Stimulated activated CD4-positive, alpha-beta T cell treated with anti-CD3 and anti-CD28 coated beads, Interleukin-4, amount 100 ng/mL, for 24 hours (primary cell): Measurements from ENCODE around the gene MLXIP.

Source experiments
- DNase-seq: peaks from one replicate; pipeline ENCODE4 v3.0.0-alpha.2; 2020

Gene MLXIP

DNA sequence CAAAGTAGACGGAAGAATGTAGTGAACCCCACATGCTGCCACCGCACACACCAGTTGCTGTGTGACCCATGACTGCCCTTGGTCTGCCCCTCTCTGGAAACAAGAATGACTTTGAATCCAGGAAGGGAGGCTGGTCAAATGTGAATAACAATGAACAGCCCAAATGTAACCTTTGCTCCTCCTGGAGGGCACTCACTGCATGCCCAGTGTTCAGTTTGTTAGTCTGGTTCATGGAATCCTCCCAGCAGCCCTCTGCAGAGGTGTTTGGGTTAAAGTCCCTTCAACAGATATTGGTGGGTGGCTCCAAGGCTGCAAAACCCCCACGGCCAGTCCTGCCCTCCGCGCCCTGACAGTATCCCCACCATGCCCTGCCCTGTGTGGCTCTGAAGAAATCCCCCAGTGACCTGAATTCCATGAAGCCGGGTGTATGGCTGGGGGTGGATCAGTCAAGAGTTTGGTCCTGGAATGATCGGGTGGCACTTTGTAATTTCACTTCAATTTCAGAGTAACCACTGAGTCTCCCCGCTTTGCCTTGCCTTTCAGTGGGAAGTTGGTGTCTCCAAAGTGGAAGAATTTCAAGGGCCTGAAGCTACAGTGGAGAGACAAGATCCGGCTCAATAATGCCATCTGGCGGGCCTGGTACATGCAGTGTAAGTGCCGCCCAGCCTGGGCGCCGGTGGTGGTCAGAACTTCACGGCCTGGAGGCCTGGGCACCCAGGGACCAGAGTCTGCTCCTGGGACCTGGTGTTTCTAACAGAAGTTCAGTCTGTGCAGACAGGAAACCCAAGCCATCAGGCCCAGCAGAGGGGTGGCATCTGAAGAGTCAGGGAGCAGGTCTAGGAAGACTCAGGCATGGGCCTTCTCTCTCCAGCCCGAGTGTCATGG is 48.4 kb downstream of the MLXIP start:
- no peak for DNase-seq

DNA sequence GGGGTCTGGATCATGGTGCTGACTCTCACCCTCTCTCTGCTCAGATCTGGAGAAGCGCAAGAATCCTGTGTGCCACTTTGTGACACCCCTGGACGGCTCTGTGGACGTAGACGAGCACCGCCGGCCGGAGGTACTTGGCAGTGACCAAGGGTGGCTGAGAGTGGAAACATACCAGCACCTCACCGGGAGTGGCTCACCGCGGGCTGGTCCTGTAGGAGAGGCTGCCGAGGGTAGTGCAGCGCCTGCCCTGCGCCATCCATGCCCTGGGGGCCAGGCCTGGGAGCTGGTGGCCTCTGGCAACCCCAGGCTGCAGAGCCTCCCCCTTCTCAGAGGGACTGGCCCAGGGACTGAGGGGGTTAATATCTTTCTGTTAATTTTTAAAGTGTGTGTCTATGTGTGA is 49.3 kb downstream of the MLXIP start:
- no peak for DNase-seq

DNA sequence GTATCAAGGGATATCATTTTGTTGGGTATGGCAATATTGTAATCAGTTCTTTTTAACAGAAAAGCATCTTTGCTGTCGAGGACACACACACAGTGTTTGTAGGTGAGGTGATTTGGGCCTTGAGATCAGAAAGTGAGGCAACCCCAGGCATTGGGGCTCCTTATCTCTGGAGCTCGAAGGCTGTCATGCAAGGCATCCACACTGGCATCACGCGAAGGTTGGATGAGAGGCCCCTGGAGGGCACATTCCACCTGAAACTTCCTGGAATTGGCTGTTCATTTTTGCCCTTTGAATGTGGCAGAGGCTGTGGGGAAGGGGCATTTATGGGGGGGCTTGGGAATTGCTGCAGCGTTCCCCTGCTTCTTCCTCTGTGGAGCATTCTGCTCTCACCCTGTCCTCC is 49.9 kb downstream of the MLXIP start:
- DNase-seq: no peak

DNA sequence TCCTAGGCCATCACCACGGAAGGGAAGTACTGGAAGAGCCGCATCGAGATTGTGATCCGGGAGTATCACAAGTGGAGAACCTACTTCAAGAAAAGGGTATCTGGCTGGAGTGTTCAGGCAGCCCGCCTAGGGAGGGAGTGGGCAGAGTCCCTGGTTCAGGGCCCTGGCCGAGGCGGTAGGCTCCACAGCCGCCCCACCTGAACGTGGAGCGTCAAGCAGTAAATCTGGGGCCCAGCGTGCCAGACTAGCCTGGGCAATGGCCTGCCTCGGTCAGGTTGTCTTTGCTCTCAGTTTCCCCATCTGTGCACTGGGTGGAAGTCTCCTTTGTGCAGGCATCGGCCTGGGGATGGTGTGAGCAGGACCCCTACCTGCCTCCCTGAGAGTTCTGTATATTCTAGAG is 50.6 kb downstream of the MLXIP start:
- DNase-seq: no peak

DNA sequence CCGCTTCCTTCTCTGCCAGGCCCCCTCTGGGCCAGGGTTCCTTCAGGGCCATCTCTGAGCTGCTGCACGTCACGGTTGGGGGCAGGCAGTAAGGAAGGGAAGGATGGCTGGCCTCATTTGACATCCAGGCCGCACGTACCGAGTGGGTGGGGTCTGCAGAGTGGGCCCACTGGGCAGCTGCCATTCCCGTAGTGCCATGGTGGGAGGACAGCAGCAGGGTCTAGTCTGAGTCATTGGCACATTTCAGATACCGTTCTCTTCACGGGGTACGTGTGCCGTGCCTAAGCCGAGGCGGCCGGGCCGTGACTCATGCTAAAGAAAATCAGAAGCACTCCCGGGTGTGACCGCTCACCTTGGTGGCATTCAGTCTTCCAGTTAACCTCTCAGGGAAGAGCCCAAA is 51.6 kb downstream of the MLXIP start:
- no peak for DNase-seq

DNA sequence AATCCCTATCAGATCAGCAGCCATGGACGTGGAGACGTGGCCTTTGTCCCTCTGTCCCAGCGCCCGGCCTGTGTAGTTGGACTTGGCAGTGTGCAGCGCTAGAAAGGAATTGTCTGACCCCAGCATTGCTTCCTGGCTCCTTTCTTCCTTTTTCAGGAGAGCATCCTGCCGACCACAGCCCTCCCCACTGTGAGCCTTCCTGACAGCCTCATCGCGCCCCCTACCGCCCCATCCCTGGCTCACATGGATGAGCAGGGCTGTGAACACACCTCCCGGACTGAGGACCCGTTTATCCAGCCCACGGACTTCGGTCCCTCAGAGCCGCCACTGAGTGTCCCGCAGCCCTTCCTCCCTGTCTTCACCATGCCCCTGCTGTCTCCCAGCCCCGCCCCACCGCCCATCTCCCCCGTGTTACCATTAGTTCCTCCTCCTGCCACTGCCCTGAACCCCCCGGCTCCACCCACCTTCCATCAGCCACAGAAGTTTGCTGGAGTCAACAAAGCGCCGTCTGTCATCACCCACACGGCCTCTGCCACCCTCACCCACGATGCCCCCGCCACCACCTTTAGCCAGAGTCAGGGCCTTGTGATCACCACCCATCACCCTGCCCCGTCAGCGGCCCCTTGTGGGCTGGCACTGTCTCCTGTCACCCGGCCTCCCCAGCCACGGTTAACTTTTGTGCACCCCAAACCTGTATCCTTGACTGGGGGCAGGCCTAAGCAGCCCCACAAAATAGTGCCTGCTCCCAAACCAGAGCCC is 54.8 kb downstream of the MLXIP start:
- no peak for DNase-seq

DNA sequence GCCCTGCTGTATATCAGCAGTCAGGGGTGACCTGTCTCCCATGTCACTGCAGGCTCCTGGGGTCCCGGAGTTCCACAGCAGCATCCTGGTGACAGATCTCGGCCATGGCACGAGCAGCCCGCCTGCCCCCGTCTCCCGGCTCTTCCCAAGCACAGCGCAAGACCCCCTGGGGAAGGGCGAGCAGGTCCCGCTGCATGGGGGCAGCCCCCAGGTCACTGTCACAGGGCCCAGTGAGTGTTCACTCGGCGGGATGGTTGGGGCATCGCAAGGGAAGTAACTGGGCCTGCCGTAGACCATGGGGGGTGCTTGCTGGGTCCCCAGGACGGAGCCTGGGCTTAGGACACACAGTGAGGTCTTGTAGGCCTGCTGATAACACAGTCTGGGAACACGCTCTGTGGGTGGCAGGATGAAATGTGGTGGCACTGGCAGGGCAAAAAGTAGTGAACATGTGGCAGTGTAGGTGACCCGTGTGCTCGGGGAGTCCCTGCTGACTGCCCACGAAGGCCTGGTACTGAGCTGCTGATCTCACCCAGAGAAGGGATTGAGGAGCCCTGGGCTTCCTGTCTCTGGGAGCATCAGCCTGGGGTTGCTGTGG is 57.0 kb downstream of the MLXIP start:
- DNase-seq: no peak

DNA sequence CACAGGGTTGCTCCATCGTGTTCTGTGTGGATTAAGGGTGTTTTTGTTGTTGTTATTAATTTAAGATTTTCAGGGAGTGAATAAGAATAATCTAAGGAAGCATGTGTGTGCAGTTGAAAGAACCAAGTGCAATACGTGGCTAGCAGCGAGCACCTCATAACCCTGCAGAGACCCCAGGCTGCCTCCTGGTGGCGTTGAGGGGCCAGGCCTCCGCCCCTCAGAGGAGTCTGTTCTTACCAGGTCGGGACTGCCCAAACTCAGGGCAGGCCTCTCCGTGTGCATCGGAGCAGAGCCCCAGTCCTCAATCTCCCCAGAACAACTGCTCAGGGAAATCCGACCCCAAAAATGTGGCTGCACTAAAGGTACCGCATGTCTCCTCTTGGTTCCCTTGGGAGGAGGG is 58.7 kb downstream of the MLXIP start:
- no peak for DNase-seq

DNA sequence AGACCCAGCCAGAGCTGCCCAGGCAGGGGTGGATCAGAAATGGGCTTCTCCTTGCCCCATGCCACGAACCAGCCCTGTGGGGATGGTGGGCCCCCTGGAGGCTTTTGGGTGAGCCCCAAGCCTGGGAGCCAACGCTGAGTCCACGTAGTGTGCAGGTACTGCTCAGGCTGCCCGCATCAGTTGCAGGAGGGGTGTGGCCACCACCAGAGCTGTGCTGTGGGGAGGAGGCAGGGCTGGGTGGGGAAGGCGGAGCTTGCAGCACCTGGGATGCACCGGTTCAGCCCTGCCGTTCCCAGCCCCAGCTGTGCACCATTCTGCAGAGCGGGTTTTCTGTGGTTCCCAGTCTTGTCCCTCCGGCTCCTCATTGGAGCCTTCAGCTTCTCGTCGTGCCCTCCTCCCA is 59.1 kb downstream of the MLXIP start:
- DNase-seq: no peak

DNA sequence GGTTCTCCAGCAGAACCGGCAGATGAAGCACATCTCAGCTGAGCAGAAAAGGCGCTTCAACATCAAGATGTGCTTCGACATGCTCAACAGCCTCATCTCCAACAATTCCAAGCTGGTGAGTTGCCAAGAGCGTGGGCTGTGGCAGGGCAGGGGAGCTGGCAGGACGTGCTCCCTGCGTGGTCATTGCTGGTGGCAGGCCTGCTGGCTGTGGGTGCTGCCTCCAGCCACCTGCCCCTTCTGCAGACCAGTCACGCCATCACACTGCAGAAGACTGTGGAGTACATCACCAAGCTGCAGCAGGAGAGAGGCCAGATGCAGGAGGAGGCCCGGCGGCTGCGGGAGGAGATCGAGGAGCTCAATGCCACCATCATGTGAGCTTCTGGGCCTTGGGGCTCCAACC is 59.6 kb downstream of the MLXIP start:
- DNase-seq: no peak

DNA sequence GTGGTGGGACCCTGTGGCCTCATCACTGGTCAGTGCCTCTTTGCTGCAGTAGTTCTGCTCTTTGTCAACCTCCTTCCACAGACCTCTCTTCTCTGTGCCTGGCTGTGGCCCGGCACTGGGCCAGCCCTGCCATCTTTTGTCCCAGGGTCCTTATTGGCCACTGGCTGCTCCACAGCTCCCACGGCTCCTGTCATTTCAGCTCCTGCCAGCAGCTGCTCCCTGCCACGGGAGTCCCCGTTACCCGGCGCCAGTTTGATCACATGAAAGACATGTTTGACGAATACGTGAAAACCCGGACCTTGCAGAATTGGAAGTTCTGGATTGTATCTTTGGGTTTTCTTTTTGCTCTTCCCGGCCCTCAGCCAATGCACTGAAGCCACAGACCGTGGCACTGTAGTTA is 60.1 kb downstream of the MLXIP start:
- no peak for DNase-seq

DNA sequence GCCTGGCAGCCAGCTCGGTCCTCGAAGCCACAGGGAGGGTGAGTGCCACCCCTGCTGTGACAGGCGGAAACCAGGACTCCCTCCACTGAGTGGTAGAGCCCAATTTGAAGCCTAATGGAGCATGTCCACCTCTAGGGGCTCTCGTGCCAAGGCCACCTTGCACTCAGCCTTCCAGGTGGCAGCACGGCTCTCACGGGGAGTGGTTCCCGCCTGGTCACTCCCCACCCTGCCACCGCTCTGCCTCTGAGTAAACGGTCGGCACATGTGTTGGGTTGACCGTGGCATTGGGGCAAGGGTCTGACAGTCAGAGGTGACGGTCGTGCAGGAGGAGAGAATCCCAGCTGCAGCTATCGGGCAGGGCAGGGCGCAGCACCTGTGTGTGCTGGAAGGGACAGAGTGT is 60.7 kb downstream of the MLXIP start:
- DNase-seq: no peak

DNA sequence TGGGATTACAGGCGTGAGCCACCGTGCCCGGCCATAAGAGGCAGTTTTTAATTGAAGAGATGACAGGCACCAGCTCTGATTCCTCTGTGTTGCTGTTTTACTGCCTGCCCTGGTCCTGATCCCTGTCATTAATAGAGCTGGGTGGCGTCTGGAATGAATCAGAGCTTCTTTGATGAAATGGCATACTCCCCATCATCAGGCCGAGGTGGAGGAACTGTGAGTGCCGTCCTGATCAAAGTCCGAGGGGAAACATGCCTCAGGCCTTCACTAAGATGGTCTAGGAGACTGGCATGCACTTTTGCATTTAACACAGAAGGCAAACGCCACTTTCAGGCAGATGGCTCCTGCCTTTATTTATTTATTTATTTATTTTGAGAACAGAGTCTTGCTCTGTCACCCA is 61.4 kb downstream of the MLXIP start:
- DNase-seq: no peak

DNA sequence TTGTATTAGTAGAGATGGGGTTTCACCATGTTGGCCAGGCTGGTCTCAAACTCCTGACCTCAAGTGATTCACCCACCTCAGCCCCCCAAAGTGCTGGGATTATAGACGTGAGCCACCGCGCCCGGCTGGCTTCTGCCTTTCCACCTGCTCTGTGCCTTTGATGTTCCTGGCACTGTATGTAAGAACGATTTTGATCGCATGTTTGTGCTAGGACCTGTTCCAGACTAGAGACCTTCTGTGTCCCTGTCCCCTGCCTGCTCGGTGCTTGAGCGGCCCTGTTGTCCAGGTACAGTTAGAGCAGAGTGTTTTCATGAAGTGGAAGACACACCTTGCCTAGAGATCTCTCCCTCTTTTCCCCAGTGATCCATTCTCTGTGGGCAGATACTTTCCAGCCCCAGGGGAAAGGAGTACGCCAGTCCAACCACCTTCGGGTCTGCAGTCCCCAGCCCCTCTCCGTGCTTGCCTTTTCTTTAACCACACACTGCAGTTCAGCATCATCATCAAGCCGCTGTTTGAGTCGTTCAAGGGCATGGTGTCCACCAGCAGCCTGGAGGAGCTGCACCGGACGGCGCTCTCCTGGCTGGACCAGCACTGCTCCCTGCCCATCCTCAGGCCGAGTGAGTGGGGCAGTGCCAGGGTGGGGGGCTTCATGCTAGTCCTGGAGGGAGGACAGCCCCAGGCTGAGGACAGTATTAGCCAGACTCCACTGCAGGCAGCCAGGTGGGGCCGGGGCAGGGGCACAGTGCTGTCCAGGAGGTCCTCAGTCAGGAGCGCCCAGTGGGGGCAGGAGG is 62.1 kb downstream of the MLXIP start:
- DNase-seq: no peak

DNA sequence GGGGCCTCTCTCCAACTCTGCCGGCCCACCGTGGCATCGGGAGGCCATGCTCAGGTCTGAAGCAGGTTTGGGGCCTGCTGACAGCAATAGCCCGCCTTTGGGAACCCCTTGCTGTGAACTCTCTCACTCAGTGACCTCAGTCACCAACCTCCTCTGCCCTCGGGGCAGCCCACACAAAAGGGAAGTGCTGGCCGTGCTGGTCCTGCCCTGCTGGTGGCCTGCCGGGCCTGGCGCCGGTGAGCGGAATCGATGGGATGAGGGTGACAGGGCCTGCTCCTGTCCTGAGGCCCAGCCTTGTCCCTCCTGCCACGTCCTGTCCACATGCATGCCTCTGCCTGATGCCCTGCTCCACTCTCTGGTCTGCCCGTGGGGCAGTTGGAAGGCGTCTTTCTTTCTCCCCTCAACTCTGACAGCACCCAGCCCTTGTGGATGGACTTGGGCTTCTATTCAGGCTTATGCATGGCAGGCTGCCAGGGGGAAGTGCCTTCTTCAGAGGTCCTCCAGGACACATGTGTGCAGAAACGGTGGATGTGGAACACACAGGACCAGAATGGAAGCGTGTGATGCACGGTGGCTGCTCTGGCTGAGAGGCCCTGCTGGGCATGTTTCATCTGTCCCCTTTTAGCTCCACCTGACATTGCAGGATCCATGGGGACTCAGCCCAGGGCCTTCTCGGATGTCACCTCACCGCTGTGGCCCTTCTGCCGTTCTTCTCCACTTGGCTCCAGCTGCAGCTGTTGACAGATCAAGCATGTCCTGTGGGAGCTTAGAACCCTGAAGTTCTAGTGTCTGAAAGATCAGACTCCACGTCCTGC is 63.6 kb downstream of the MLXIP start:
- DNase-seq: no peak

DNA sequence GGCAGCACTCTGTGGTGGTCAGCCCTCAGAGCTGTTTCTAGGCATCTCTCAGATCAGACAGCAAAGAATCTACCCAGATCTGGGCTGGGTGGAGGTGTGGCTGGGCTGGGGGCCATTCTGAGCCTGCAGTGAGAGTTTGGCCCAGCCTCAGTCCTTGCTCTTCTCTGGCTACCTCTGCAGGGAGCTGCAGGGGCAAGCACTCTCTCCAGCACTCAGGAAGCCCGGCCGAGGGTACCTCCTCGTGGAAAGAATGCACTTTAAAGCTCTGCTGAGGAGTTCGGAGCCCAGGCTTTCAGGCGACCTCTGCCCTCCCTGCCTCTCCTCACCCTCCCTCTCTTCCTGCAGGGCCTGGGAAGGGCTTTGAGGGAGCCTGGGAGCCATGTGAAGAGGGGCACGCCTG is 64.3 kb downstream of the MLXIP start:
- DNase-seq: no peak

DNA sequence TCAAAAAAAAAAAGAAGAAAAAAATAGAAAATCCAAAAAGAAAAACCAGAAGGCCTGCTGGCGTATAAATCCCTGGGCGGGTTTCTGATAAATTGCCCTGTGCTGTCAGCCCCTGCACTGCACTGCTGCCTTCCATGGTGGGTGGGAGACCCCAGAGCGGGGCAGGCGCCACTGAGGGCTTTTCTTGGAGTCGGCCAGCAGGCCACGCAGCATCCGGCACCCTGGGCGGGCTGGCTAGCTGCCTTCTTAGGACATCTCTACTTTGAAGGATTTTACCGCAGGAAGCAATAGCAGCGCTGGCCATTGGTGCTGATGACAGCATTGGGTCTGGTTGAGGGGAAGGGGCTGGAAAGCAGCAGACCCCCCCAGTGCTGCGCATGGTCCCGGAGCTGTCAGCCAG is 66.3 kb downstream of the MLXIP start:
- DNase-seq: no peak

DNA sequence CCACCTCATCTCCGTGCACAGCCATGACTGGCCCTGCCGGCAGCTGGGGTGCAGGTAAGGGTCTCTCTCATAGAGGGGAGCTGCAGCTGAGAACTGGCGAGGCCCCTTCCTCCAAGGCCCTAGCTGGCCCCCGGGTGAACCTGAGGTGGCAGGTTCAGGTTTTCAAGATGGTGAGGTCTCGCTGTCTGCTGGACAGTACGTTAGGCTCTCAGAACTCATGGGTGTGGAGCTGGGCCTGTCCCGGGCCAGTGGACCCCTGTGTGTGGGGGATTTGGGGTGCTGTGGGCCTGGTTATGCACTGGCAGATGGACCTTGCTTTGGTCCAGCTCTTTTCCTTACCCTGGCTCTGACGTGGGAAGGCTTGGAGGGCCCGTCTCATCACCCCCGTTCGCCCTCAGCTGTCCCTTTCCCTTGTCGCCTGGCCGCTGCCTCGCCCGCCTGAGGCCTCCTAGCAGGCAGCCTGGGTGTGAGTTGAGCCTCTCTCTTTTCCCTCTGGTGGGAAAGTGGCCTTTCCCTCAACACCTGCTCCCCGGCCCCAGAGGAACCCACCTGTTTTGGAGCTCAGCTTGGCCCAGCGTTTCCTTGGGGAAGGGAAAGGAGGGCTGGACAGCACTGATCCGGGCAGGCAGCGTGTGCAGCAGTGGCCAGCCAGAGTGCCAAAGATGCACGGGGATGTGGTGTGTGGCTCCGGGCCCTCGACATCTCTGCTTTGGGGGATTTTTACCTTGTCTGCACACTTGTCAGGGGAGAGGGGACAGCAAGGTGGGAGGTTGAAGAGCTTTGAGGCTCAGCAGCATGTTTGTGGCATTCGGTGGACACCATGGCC is 67.2 kb downstream of the MLXIP start:
- DNase-seq: no peak

DNA sequence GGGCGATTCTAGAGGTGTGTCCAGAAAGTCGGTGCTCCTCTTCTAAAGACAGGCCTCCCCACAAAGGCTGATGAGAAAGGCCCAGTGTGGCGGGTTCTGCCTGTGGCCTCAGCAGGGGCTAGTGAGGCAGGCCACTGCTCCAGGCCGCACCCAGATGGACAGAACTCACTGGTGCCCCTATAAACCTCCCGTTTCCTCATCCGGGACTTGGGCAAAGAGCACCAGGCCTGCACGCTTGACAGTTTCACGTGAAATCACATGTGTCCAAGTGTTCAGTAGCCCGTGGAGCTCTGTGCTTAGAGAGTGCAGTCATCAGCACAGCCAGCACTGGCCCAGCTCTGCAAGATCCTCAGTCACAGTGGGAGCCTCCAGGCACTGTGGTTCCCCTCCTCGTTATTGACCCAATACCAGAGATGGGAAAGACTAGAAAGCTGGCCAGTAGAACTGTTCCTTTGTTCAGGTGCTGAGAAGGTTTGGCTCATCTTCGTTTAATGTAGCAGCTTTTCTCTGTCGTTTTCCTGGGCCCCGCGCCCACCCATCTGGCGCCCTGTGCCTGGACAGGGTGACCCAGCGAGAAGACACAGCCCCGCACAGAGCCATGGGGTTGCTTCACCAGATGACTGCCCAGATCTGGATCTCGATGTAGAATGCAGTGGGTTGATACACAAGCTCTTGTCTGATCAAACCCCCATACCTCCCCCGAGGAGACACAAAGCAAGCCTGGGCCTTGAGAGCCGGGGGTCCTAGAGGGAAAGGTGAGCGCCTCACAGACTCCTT is 69.1 kb downstream of the MLXIP start:
- DNase-seq: no peak

DNA sequence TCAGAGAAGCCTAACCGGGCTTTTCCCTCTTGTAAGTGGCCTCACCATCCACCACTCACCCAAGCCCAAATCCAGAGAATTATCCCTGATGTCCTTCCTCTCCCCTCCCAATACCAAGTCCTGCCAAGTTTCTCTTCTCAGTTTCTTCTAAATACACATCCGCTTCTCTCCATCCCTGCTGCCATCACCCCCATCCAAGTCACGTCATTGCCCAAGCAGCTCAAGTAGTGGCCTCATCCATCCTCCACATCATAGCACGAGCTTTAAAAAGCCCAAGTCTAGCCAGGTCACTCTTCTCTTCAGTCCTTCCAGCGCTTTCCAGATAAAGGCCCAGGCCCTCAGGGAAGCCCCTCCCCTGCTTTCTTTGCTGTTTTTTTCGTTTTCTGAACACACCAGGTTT is 70.1 kb downstream of the MLXIP start:
- no peak for DNase-seq
